Measurements from ENCODE around the gene KLHL35. TPM values are rescaled to one million over a fixed set of nuclear protein-coding genes. Genes with fewer than 3 reads are reported as not detected.

Gene KLHL35
- total RNA-seq, 1 experiment from 2014 or later: 0.83 TPM

- H2BK5ac ChIP-seq (ENCODE audit: insufficient read length, low read length): no peak overlapping the region
- H3K4me1 Mint-ChIP-seq: peaks cover 31 to 47% of the 10 kb centered on the region in 2 experiments
- no peaks in the 10 kb centered on the region for H3K23me2 ChIP-seq (ENCODE audit: insufficient read length, low read depth, low read length, poor library complexity, severe bottlenecking)
- H3K27me3 ChIP-seq (ENCODE audit: insufficient read depth, low read length): no peaks in the 10 kb centered on the region
- H3K36me3 Mint-ChIP-seq (ENCODE audit: insufficient read depth in 1 of 3, low read depth in 3 of 3): no peaks in the 10 kb centered on the region
- H3K27ac ChIP-seq (ENCODE audit: insufficient read length, low read depth, low read length): no peak overlapping the region
- H3K4me3 Mint-ChIP-seq: no peak overlapping the region
- no peak overlapping the region for H2AFZ ChIP-seq (ENCODE audit: low read length)
- DNase-seq: no peak
- no peak overlapping the region for H3K56ac ChIP-seq (ENCODE audit: insufficient read length, low read depth, low read length)
- H3K23ac ChIP-seq (ENCODE audit: insufficient read length, low read depth, low read length): no peak overlapping the region
- H3K79me2 ChIP-seq (ENCODE audit: insufficient read depth, low read length): no peaks in the 10 kb centered on the region
- no peaks in the 10 kb centered on the region; a peak in 1 of 5 replicates for H3K9me3 Mint-ChIP-seq
- H2BK20ac ChIP-seq (ENCODE audit: low read depth, low read length, poor library complexity, severe bottlenecking): no peak overlapping the region
- no peak overlapping the region for H4K8ac ChIP-seq (replicated peaks; ENCODE audit: insufficient read length, low read depth, low read length)
- no peak overlapping the region for H2BK12ac ChIP-seq (ENCODE audit: insufficient read length, low read depth, low read length)
- H4K5ac ChIP-seq (ENCODE audit: insufficient read length, low read depth, low read length): no peak overlapping the region
- no CpG with 5 or more reads among the region's 7 CpGs for WGBS (ENCODE audit: extremely low coverage, insufficient read length, low lambda C conversion rate)
- no peak overlapping the region for H3K4ac ChIP-seq (ENCODE audit: low read depth, low read length)
- no peak overlapping the region for H3K18ac ChIP-seq (ENCODE audit: insufficient read length, low read depth, low read length)
- no peak for TF ChIP-seq CTCF (conservative IDR thresholded peaks at IDR 0.05)
- no peaks in the 10 kb centered on the region for H3K79me1 ChIP-seq (ENCODE audit: insufficient read depth, low read depth, low read length, poor library complexity, severe bottlenecking)
- H3K9ac ChIP-seq (ENCODE audit: extremely low read depth, insufficient read length, low read length): no peak overlapping the region
- no peak overlapping the region for H2BK120ac ChIP-seq (ENCODE audit: low read depth, low read length, poor library complexity, severe bottlenecking)
- no peak overlapping the region for H3K4me2 ChIP-seq (ENCODE audit: insufficient read depth, insufficient read length, low read length)
- no peak overlapping the region for H3T11ph ChIP-seq (ENCODE audit: low read length)
- H2BK15ac ChIP-seq (ENCODE audit: low read depth, low read length): no peak overlapping the region
- H3K4me1 ChIP-seq (ENCODE audit: insufficient read depth, low read length): no peaks in the 10 kb centered on the region
- no peaks in the 10 kb centered on the region for H4K20me1 ChIP-seq (ENCODE audit: control insufficient read depth, insufficient read depth, insufficient read length)
- no peaks in the 10 kb centered on the region; the same call in 1 of the 2 replicates for H3K27me3 Mint-ChIP-seq (ENCODE audit: low read depth)
- H4K91ac ChIP-seq (ENCODE audit: insufficient read length, low read depth, low read length): no peak overlapping the region
- H3K9me3 ChIP-seq (ENCODE audit: control insufficient read depth, low read depth, low read length): no peaks in the 10 kb centered on the region
- no peak overlapping the region for H3K14ac ChIP-seq (ENCODE audit: insufficient read depth, low read length)
- 0 out of 7 replicates have a peak overlapping the region, but pooled peaks of 1 of the 3 experiments have one; percentile 44 for H3K27ac Mint-ChIP-seq
- no peak overlapping the region for H2AK5ac ChIP-seq (ENCODE audit: insufficient read length, low read length)
Measured at GRCh38 chr11:75471176-75471973, 38.4 kb upstream of the KLHL35 start.
